CD14-positive monocyte (primary cell): Measurements from ENCODE around the gene PCGF3. TPM values are rescaled to one million over a fixed set of nuclear protein-coding genes. Genes with fewer than 3 reads are reported as not detected.

Experiments
- DNase-seq, 3 donors: peaks; one replicate each; pipeline ENCODE4 v3.0.0-alpha.2; 2011 to 2022
- H2AFZ ChIP-seq: 2 replicates; pipeline ENCODE4 v1.6.0; 2012; ENCODE audit warnings: mild to moderate bottlenecking, low read depth, low read length, inconsistent platforms; ENCODE audit not compliant: insufficient read depth, poor library complexity, severe bottlenecking
- H3K27ac ChIP-seq, 2 donors: 1 replicate in 1 of 2; 2 replicates in 1 of 2; pipeline ENCODE4 v1.5.1; 2012 to 2013; ENCODE audit warnings: low read length in 2 of 2, control low read depth in 1 of 2, inconsistent platforms in 1 of 2, low read depth in 1 of 2, mild to moderate bottlenecking in 1 of 2
- H3K27me3 ChIP-seq, 2 donors: one replicate each; pipeline versions ENCODE4 v1.6.0 to v1.6.1; 2011 to 2013; ENCODE audit warnings: low read length in 2 of 2; ENCODE audit not compliant: control insufficient read depth in 2 of 2, insufficient read depth in 2 of 2
- H3K36me3 ChIP-seq, 2 donors: replicated peaks in 1 of 2; 1 replicate in 1 of 2; 2 replicates in 1 of 2; pipeline versions ENCODE4 v1.5.1 to v1.6.1; 2012 to 2013; ENCODE audit warnings: low read length in 2 of 2, control low read depth in 1 of 2, inconsistent platforms in 1 of 2, mild to moderate bottlenecking in 1 of 2; ENCODE audit not compliant: insufficient read depth in 2 of 2, control insufficient read depth in 1 of 2
- H3K4me1 ChIP-seq, 2 donors: 1 replicate in 1 of 2; 2 replicates in 1 of 2; pipeline versions ENCODE4 v1.5.1 to v1.6.1; 2012 to 2013; ENCODE audit warnings: low read length in 2 of 2, control low read depth in 1 of 2, inconsistent platforms in 1 of 2, mild to moderate bottlenecking in 1 of 2, moderate library complexity in 1 of 2; ENCODE audit not compliant: insufficient read depth in 2 of 2, control insufficient read depth in 1 of 2
- H3K4me2 ChIP-seq: replicated peaks from 2 replicates; pipeline ENCODE3; 2012; ENCODE audit warnings: low read length, moderate library complexity, mild to moderate bottlenecking; ENCODE audit not compliant: poor library complexity, severe bottlenecking; ENCODE audit errors: extremely low read depth
- H3K4me3 ChIP-seq, 3 experiments: fragments of 200-600 bp in 1 of 3; sonication (generic) in 1 of 3; replicated peaks in 1 of 3; 1 replicate in 2 of 3; 2 replicates in 1 of 3; pipeline ENCODE4 v1.5.1; 2011 to 2013; ENCODE audit warnings: low read length in 3 of 3, mild to moderate bottlenecking in 3 of 3, control low read depth in 2 of 3, low read depth in 2 of 3, inconsistent platforms in 1 of 3, moderate library complexity in 1 of 3
- H3K79me2 ChIP-seq: 2 replicates; pipeline ENCODE4 v1.6.0; 2012; ENCODE audit warnings: mild to moderate bottlenecking, control low read depth, inconsistent platforms, low read length, moderate library complexity; ENCODE audit not compliant: insufficient read depth
- H3K9ac ChIP-seq: 2 replicates; pipeline ENCODE4 v1.6.0; 2017; ENCODE audit warnings: low read length, mild to moderate bottlenecking; ENCODE audit not compliant: insufficient read depth, poor library complexity, severe bottlenecking
- H3K9me3 ChIP-seq, 2 donors: replicated peaks in 1 of 2; 1 replicate in 1 of 2; 2 replicates in 1 of 2; pipeline versions ENCODE4 v1.5.1 to v1.6.1; 2012 to 2013; ENCODE audit warnings: low read length in 2 of 2, control low read depth in 1 of 2; ENCODE audit not compliant: control insufficient read depth in 1 of 2, insufficient read depth in 1 of 2
- H4K20me1 ChIP-seq: 2 replicates; pipeline ENCODE4 v1.6.0; 2012; ENCODE audit warnings: mild to moderate bottlenecking, low read length, control low read depth, moderate library complexity; ENCODE audit not compliant: insufficient read depth
- H3K27ac Mint-ChIP-seq, 7 donors: one replicate each; pipeline ENCODE4 v1.8.0; 2020; ENCODE audit warnings: mild to moderate bottlenecking in 7 of 7, mixed read lengths in 7 of 7, moderate library complexity in 6 of 7, inconsistent platforms in 2 of 7
- H3K27me3 Mint-ChIP-seq, 3 donors: one replicate each; pipeline ENCODE4 v1.8.0; 2021 to 2022; ENCODE audit warnings: low read depth in 3 of 3, mild to moderate bottlenecking in 3 of 3, mixed read lengths in 3 of 3, moderate library complexity in 3 of 3, inconsistent platforms in 1 of 3
- H3K36me3 Mint-ChIP-seq, 2 donors: one replicate each; pipeline ENCODE4 v1.8.0; 2020; ENCODE audit warnings: mixed read lengths in 2 of 2, inconsistent platforms in 1 of 2, mild to moderate bottlenecking in 1 of 2
- H3K4me1 Mint-ChIP-seq: one replicate; pipeline ENCODE4 v1.8.0; 2020; ENCODE audit warnings: mild to moderate bottlenecking, mixed read lengths
- H3K4me3 Mint-ChIP-seq, 2 donors: one replicate each; pipeline ENCODE4 v1.8.0; 2020; ENCODE audit warnings: mild to moderate bottlenecking in 2 of 2, mixed read lengths in 2 of 2, moderate library complexity in 1 of 2
- H3K9me3 Mint-ChIP-seq, 7 donors: one replicate each; pipeline ENCODE4 v1.8.0; 2020 to 2022; ENCODE audit warnings: mixed read lengths in 7 of 7, mild to moderate bottlenecking in 6 of 7, moderate library complexity in 6 of 7, inconsistent platforms in 2 of 7
- CTCF ChIP-seq: fragments of 200-600 bp; IDR thresholded peaks from one replicate; pipeline ENCODE4 v1.8.0; 2022; ENCODE audit warnings: antibody characterized with exemption, mild to moderate bottlenecking
- WGBS: methylation state at CpG from one replicate; pipeline ENCODE4 v1.1.5; 2013; ENCODE audit warnings: missing lambda C conversion rate; ENCODE audit not compliant: insufficient coverage; 5-methylcytosine and 5-hydroxymethylcytosine counted together
- intact Hi-C, 2 donors: fragments of 100-400 bp; cut with micrococcal nuclease; formaldehyde crosslinking; loops; one replicate each; pipeline versions ENCODE4 v1.15.0 to v1.15.1; 2023
- polyA plus RNA-seq, 3 donors: library from polyadenylated mRNA; depleted of rRNA in 1 of 3; unstranded in 2 of 3; stranded (reverse) in 1 of 3; fragments of 300-500 nt in 2 of 3; fragments of >200 nt in 1 of 3; fragmentation: Illumina TruSeq in 2 of 3; gene quantifications; 1 replicate in 2 of 3; 2 replicates in 1 of 3; pipeline ENCODE4 v1.2.3, GENCODE V29; 2012 to 2021

The PCGF3 gene
- polyA plus RNA-seq, 3 donors, result 7.0 to 163 (median 8.3) TPM

- no peak overlapping the region for H3K4me3 Mint-ChIP-seq
These were observed 8.5 kb downstream of the PCGF3 start for GRCh38 chr4:714087-714486.

GRCh38 chr4:717601-718320 lies 12.1 kb downstream of the PCGF3 start:
- Mint-ChIP-seq H3K36me3 (peaks cover 32 to 62% of the 10 kb centered on the region in 2 donors), H3K4me1 (peaks cover 17% of the 10 kb centered on the region), H3K9me3 (peaks cover 0 to 12% (median 8%) of the 10 kb centered on the region in 7 donors)

More at GRCh38 chr4:714087-714486, 8.5 kb downstream of the PCGF3 start:
- H3K4me3 ChIP-seq, result no peak overlapping the region
- H3K27ac Mint-ChIP-seq, result no peak overlapping the region
- peaks cover 19 to 40% of the 10 kb centered on the region in 2 donors for H3K36me3 Mint-ChIP-seq
- no peak overlapping the region for H3K9ac ChIP-seq
- 98% methylated on average over 16 of the region's 18 CpGs for WGBS
- H3K27me3 Mint-ChIP-seq, result peaks cover 0 to 3% (median 2%) of the 10 kb centered on the region in 3 donors
- H3K9me3 ChIP-seq, result no peaks in the 10 kb centered on the region
- peaks cover 7 to 36% of the 10 kb centered on the region in 2 donors for H3K36me3 ChIP-seq
- peaks cover 83% of the 10 kb centered on the region for H3K79me2 ChIP-seq
- H4K20me1 ChIP-seq, result peaks cover 80% of the 10 kb centered on the region
- H3K9me3 Mint-ChIP-seq, result no peaks in the 10 kb centered on the region
- no peak overlapping the region for H2AFZ ChIP-seq
- no peak for DNase-seq
- H3K4me1 Mint-ChIP-seq, result peaks cover 15% of the 10 kb centered on the region
- H3K27me3 ChIP-seq, result no peaks in the 10 kb centered on the region
- H3K27ac ChIP-seq, result no peak overlapping the region
- TF ChIP-seq CTCF, result no peak
- peaks cover 9 to 11% of the 10 kb centered on the region in 2 donors for H3K4me1 ChIP-seq
- no peak overlapping the region for H3K4me2 ChIP-seq
- intact Hi-C loops, result no loop called here

More at GRCh38 chr4:717601-718320, 12.1 kb downstream of the PCGF3 start:
- Mint-ChIP-seq H3K4me3 (no peak overlapping the region), H3K27me3 (peaks cover 0 to 2% (median 1%) of the 10 kb centered on the region in 3 donors), H3K27ac (peak overlapping the region in 2 of 7 donors; percentile 25 to 30)
- no peaks in the 10 kb centered on the region for H3K27me3 ChIP-seq
- 95% methylated on average over 29 of the region's 34 CpGs for WGBS
- peaks cover 82% of the 10 kb centered on the region for H3K79me2 ChIP-seq
- peaks cover 0 to 5% of the 10 kb centered on the region in 2 donors for H3K9me3 ChIP-seq
- intact Hi-C loops, result no loop called here
- H2AFZ ChIP-seq, result no peak overlapping the region
- no peak overlapping the region for H3K27ac ChIP-seq
- H3K9ac ChIP-seq, result no peak overlapping the region
- no peak overlapping the region for H3K4me3 ChIP-seq
- peaks cover 83% of the 10 kb centered on the region for H4K20me1 ChIP-seq
- no peaks in the 10 kb centered on the region for H3K4me1 ChIP-seq
- DNase-seq, result no peak
- H3K36me3 ChIP-seq, result peaks cover 12 to 42% of the 10 kb centered on the region in 2 donors
- TF ChIP-seq CTCF, result no peak
- H3K4me2 ChIP-seq, result no peak overlapping the region
